ENCODE measurements around the gene DOC2A. TPM values are rescaled to one million over a fixed set of nuclear protein-coding genes. Genes with fewer than 3 reads are reported as not detected.

The DOC2A gene
- total RNA-seq, 1 donor from 2014 or later: 2.2 TPM

GRCh38 chr16:29982560-29983419 lies 28.0 kb downstream of the DOC2A start:
- TF ChIP-seq CTCF (IDR thresholded peaks at IDR 0.05): no peak
- TF ChIP-seq POLR2A (IDR thresholded peaks at IDR 0.05): no peak
- TF ChIP-seq POLR2AphosphoS5 (IDR thresholded peaks at IDR 0.05; ENCODE audit: insufficient read depth in 1 of 2, low read depth in 1 of 2): no peak

GRCh38 chr16:29978564-29979270 lies 32.1 kb downstream of the DOC2A start:
- no peak overlapping the region for H3K27ac ChIP-seq
- peaks cover 39% of the 10 kb centered on the region for H3K4me1 ChIP-seq
- no peaks in the 10 kb centered on the region for H3K27me3 ChIP-seq
- intact Hi-C loops (cut with DNase I): no loop called here
- H3K9me3 ChIP-seq: no peaks in the 10 kb centered on the region
- H3K36me3 ChIP-seq: peaks cover 0 to 62% of the 10 kb centered on the region in 2 donors
- DNase-seq (ENCODE audit: extremely low spot score in 2 of 2): no peak
- TF ChIP-seq POLR2A (IDR thresholded peaks at IDR 0.05) (no peak), POLR2AphosphoS5 (IDR thresholded peaks at IDR 0.05; ENCODE audit: insufficient read depth in 1 of 2, low read depth in 1 of 2) (no peak), CTCF (IDR thresholded peaks at IDR 0.05) (no peak)
- no peak overlapping the region for H3K4me3 ChIP-seq

More at GRCh38 chr16:29982560-29983419, 28.0 kb downstream of the DOC2A start:
- no peaks in the 10 kb centered on the region for H3K27me3 ChIP-seq
- H3K27ac ChIP-seq: no peak overlapping the region
- H3K36me3 ChIP-seq: peaks cover 0 to 100% of the 10 kb centered on the region in 2 donors
- intact Hi-C loops (cut with DNase I): no loop called here
- no peak overlapping the region for H3K4me3 ChIP-seq
- DNase-seq (ENCODE audit: extremely low spot score in 2 of 2): no peak
- H3K4me1 ChIP-seq: peaks cover 3% of the 10 kb centered on the region
- no peaks in the 10 kb centered on the region for H3K9me3 ChIP-seq

GRCh38 chr16:29978081-29978480 lies 32.7 kb downstream of the DOC2A start:
- H3K27ac ChIP-seq: no peak overlapping the region
- TF ChIP-seq POLR2A (IDR thresholded peaks at IDR 0.05) (no peak), CTCF (IDR thresholded peaks at IDR 0.05) (no peak), POLR2AphosphoS5 (IDR thresholded peaks at IDR 0.05; ENCODE audit: insufficient read depth in 1 of 2, low read depth in 1 of 2) (no peak)
- H3K4me3 ChIP-seq: no peak overlapping the region

GRCh38 chr16:29977063-29977825 lies 33.6 kb downstream of the DOC2A start:
- Histone ChIP-seq H3K27ac (no peak overlapping the region), H3K4me1 (peaks cover 39% of the 10 kb centered on the region), H3K27me3 (no peaks in the 10 kb centered on the region), H3K4me3 (peak overlapping the region; percentile 58 to 80), H3K9me3 (no peaks in the 10 kb centered on the region), H3K36me3 (peaks cover 0 to 48% of the 10 kb centered on the region in 2 donors)
- intact Hi-C loops (cut with DNase I): no loop called here
- TF ChIP-seq CTCF (IDR thresholded peaks at IDR 0.05) (no peak), POLR2AphosphoS5 (IDR thresholded peaks at IDR 0.05; ENCODE audit: insufficient read depth in 1 of 2, low read depth in 1 of 2) (peak in 1 of 2 donors; percentile 15)
- DNase-seq (ENCODE audit: extremely low spot score in 2 of 2): no peak

More at GRCh38 chr16:29978081-29978480, 32.7 kb downstream of the DOC2A start:
- Histone ChIP-seq H3K9me3 (no peaks in the 10 kb centered on the region), H3K4me1 (peaks cover 39% of the 10 kb centered on the region), H3K36me3 (peaks cover 0 to 56% of the 10 kb centered on the region in 2 donors), H3K27me3 (no peaks in the 10 kb centered on the region)
- intact Hi-C loops (cut with DNase I): no loop called here
- no peak for DNase-seq (ENCODE audit: extremely low spot score in 2 of 2)
